Breast epithelium (tissue), 3 donors: ENCODE results near the gene ANKRD11.

ENCODE experiments used
- POLR2A ChIP-seq: fragments of 450-650 bp; IDR thresholded peaks from one replicate; pipeline ENCODE4 v1.6.1; 2016; ENCODE audit warnings: antibody characterized with exemption, mild to moderate bottlenecking, moderate library complexity
- POLR2AphosphoS5 ChIP-seq, 3 donors: sonication (generic); formaldehyde crosslinking; IDR thresholded peaks; one replicate each; pipeline ENCODE4 v1.6.1; 2017; ENCODE audit warnings: antibody characterized with exemption in 3 of 3
- TF ChIP-seq, protein P1 (sequence below), 3 donors: fragments of 450-650 bp; IDR thresholded peaks; one replicate each; pipeline ENCODE4 v1.5.1; 2016 to 2017; ENCODE audit warnings: antibody characterized with exemption in 3 of 3, mild to moderate bottlenecking in 3 of 3, moderate library complexity in 3 of 3

DNA sequence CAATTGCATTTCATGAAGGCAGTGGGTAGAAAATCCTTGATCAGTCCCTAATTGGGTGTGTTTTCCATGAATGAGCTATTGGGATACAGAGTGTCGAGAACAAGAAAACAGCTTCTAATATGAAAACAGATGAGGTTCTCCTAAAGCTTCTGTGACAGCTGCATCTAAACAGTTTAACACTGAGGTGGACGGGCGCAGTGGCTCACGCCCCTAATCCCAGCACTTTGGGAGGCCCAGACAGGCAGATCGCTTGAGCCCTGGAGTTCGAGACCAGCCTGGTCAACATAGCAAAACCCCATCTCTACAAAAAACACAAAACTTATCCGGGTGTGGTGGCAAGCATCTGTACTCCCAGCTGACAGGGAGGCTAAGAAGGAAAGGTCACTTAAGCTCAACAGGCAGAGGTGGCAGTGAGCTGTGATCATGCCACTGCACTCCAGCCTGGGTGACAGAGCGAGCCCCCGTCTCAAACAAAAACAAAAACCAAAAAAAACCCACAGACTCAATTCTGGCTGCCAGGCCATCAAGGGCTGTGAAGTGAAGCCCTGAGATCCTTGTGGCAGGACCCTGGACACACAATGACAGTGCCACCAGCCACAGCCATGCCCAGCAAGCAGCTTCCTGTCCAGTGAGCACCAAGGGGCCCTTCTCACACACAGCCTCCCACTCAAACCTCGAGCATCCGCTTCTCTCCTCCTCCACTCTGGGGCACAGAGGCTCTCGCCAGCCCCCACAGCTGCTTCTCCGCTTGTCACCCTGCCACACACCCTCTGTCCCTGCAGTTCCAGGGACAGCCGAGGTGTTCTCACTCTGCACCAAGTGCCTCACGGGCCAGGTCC is 44.0 kb downstream of the ANKRD11 start:
- TF ChIP-seq, protein P1, sequence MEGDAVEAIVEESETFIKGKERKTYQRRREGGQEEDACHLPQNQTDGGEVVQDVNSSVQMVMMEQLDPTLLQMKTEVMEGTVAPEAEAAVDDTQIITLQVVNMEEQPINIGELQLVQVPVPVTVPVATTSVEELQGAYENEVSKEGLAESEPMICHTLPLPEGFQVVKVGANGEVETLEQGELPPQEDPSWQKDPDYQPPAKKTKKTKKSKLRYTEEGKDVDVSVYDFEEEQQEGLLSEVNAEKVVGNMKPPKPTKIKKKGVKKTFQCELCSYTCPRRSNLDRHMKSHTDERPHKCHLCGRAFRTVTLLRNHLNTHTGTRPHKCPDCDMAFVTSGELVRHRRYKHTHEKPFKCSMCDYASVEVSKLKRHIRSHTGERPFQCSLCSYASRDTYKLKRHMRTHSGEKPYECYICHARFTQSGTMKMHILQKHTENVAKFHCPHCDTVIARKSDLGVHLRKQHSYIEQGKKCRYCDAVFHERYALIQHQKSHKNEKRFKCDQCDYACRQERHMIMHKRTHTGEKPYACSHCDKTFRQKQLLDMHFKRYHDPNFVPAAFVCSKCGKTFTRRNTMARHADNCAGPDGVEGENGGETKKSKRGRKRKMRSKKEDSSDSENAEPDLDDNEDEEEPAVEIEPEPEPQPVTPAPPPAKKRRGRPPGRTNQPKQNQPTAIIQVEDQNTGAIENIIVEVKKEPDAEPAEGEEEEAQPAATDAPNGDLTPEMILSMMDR (IDR thresholded peaks at IDR 0.05) = no peak
- TF ChIP-seq POLR2AphosphoS5 (IDR thresholded peaks at IDR 0.05) = no peak
- TF ChIP-seq POLR2A = no peak
